ENCODE results near the gene CACNA1C. TPM values are rescaled to one million over a fixed set of nuclear protein-coding genes. Genes with fewer than 3 reads are reported as not detected.

CACNA1C gene
- total RNA-seq, 1 donor from 2014 or later, result 6.5 TPM

DNA sequence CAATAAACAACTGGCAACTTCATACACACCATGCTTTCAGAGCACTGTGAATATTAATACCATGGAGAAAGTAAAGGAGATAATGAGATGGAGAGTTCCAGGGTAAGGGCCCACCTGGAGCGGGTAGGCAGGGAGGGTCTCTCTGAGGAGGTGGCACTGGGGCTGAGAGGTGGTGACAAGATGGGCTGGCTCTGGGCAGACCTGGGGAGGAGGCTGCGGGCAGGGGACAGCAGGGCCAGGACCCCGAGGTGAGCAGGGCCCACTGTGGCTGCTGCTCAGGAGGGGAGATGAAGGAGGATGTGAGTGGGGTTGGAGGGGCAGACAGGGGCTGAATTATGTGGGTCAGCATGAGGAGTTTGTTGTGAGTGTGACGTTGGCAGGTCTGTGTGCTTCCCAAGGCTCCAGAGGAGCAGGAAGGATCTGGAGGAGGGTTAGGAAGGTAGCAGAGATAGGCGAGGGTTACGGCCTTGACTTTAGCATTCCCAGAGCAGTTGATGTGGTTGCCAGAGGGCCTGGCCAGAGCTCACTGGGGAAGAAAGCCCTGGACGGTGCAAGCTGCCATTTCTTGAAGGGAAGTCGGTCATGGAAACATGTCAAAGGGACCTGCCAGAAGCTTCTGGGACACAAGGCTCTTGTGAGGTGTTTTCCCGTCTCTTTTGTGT lies 88.2 kb downstream of the CACNA1C start:
- DNase-seq, result no peak

DNA sequence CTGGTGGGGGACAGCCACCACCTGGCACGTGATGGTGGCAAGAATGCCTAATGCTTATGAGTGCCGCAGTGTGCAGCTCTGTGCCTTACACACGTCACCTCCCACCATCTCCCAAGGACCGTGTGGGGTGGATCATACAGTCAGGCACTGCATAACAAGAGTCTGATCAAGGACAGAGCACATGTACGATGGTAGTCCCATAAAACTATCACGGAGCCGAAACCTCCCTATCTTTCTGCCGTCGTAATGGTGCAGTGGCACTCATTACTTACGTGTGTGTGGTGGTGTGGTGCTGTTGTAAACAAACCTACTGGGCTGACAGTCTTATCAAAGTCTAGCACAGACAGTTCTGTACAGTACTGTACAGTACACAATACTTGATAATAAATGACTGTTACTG lies 89.3 kb downstream of the CACNA1C start:
- no peak for DNase-seq

DNA sequence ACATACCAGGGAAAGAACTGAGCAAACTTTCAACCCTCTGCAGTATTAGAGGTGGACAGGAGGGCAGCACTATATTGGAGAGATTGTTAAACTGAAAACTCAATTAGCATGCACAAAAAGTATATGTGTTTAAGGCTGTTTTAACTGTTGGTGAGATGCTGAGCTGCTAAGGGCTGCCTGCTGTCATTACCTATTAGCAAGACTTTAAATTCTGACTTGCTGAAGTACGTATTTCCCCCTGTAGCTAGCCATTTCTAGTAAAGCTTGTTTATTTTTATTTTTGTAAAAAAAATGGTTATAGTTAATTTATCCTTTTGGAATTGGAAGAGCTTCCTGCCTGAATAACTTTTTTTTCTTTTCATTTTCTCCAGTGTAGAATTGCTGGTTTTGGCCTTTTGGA lies 92.2 kb downstream of the CACNA1C start:
- DNase-seq, result no peak

DNA sequence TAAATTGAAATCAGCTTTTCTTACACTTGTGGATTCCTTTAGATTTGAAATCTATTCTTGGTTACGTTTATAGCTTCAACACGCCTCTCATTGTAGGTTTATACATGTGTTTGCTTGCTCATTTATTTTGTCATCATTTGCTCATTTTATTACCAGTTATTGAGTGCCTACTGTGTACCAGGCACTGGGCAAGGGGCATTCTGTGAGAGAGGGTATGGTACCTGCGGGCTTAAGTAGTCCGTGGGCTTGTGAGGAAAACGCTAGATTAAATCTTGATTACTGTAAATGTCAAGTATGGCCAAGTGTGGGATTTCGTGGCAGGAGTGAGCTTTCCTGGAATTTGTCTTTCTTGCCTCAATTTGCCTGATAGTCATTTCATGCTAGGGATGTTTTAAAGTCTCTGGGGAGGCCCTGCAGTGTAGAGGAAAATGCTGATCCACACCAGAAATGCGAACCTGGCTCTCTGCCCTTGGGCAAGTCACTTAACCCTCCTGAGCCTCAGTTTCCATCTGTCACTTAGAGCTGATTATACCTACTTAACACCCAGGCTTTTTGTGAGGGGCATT lies 92.7 kb downstream of the CACNA1C start:
- no peak for DNase-seq

DNA sequence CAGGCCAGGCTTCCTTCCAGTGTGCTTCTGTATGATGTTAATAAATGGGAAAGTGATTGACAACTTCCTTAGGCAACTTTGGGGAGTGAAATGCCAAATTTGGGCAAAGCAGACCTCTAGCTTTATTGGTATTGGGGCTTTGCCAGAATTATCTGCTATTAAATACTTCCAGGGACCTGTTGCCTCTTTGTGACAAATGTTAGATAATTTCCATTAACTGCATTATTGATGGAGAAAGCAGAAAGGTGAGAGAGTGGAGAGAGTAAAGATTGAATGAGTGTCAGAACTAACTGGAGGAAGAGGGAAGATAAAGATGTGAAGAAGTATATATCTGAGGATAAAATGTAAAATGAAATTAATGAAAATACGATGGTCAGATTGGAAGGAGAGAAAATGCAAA lies 94.5 kb downstream of the CACNA1C start:
- DNase-seq, result no peak

DNA sequence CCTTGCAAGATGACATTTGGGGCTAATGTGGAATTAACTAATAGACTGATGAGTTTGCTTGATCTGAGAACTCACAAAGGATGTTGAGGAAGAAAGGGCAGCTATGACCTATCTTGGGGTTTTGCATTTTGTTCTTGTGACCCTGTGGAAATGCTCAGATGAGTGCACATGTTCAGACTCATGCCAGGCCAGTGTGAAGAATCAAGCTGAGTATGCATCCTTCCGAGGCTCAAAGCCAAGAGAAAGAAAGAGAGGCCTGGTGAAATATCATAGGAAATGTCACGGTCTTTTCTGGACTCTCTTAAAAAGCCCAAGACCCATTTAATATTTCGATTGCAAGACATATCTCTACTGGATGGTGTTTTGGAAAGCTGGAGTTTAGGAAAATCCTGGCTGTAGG lies 96.3 kb downstream of the CACNA1C start:
- no peak for DNase-seq

DNA sequence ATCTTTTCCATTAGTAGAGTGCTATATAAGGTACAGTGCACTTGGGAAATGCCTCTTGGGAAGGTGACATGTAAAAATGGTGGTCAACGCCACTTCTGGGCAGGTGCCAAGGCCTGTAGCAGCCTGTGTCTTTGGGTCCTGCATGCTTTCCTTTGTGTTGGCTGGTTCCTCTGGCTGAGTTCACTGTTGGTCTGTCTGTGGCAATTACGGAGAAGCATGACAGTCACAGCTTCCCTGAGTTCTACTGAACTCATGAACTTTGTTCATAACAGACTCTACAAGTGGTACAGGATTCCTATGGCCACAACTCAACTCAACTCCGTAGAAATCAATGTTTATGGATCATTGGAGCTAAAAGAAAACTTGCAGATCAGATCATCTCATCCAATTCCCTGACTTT lies 98.0 kb downstream of the CACNA1C start:
- no peak for DNase-seq

DNA sequence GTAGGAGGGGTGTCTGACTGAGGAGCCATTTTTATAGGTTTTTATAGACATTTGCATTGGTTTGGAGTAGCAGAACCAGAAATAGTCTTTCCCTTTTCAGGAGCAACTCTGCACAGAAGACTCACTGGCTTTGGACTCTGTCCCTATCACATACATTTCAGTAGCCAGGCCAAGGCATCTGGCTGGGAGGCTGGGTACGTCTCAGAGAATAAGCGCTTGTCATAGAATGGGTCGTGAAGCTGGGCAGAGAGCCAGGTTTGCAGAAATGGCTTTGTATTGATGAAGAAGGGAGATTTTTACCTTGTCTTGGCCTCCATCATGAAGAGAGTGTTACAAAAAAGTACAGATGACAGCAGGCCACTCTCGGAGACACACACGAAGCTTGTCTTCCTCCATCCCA lies 98.6 kb downstream of the CACNA1C start:
- DNase-seq, result no peak

DNA sequence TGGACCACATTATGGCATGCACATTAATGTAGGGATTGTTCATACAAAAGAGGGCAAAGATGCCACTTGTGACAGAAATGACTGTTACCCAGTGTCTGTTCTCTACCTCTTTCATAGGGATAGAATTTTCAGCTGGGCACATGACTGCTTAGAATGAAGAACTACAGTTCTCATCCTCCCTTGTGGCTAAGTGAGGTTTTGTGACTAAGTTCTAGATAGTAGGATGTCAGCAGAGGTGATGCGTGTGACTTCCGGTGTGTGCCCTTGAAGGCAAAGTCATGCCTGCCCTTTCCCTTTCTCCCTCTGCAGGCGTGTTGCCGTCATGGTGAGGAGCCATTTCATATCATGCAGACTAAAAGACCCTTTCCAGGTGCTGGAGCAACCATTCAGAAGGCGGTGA lies 99.3 kb downstream of the CACNA1C start:
- no peak for DNase-seq

DNA sequence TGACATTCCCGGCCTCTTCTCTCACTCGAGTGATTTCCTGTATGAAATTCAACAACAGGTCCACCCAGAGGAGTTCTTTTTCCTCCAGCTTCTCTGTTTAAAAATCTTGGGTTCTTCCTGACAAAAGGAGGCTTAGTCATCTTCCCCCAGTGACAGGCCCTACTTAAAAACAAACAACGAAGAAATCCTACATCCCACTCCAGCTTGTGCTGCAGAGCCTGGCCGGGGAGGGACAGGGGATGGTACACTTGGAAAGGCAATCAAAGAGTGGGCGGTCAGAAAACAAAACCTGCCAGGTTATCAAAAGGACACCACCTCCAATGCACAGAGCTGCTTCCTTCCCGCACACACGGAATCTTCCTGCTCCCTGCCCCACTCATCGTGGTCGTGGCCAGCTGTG lies 101.3 kb downstream of the CACNA1C start:
- DNase-seq, result peak; percentile 31

DNA sequence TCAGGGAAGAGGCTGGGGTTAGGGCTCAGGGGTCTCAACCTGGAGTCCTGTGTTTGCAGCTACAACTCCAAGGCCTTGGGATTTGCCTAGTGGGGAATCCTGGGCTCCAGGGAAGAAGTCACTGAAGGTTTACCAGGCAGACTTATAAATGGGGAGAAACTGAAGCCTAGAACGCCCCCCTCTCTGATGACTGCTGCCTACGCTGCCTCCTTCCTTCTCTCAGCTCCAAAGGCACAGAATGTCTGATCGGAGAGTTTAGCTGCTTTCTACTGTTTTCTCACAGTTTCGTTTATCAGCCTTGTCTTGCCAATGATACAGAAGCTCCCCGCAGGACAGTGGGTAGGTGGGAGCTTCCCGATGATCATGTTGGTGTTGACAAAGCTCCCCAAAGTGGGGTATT lies 101.7 kb downstream of the CACNA1C start:
- no peak for DNase-seq

DNA sequence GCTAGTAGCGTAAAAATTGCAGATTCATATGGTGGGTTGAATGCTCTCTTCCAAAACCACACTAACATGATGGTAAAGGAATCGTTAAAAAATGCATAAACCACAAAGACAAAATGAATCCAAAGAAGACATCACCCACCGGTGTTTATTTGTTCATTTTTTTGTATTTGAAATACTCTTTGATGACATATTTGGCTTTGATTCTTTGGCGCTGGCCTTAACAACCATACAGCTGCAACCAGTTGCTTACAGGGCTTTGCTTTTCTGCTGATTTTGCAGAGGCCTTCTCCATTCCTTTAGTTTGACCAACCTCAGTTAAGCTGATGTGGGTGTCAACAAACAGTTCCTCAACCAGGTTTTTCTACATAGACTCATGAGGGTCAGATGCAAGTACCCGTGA lies 103.5 kb downstream of the CACNA1C start:
- peak; percentile 32 for DNase-seq

DNA sequence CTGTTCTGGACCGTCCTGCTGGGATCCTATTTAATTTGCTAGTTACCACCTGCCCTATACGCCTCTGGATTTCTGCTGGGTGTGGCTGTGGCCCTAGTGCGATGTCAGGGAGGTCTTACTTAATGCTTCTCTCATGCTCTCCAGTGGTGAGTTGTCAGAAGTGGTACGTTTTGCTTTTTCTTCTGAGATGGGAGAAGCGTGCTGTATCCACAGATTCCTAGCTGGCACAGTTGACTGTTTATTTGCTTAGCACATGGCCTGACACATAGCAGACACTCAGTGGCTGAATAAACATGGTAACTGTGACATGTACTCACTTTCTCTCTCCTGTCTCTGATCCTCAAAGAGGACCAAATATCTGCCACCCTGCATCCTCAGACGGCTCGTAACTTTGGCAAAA lies 107.3 kb downstream of the CACNA1C start:
- peak; percentile 45 for DNase-seq

DNA sequence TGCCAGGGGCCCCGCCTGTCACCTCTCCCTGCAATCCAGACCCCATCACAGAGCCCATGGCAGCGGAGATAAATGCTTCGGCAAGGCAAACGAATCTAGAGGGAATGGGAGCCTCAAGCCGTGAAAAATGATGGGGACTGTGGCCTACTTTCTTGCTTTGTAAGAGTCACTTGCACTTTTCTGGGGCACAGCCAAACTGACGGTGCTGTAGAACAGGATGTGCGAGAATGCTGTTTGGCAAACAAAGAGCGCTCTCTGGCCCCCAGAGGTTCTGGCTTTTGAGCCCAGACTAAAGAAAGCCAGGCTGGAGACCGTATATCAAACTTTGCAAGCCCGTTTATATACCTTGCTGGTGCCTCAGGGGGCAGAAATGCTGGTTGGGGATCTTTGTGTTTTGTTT lies 108.7 kb downstream of the CACNA1C start:
- DNase-seq, result peak; percentile 39

DNA sequence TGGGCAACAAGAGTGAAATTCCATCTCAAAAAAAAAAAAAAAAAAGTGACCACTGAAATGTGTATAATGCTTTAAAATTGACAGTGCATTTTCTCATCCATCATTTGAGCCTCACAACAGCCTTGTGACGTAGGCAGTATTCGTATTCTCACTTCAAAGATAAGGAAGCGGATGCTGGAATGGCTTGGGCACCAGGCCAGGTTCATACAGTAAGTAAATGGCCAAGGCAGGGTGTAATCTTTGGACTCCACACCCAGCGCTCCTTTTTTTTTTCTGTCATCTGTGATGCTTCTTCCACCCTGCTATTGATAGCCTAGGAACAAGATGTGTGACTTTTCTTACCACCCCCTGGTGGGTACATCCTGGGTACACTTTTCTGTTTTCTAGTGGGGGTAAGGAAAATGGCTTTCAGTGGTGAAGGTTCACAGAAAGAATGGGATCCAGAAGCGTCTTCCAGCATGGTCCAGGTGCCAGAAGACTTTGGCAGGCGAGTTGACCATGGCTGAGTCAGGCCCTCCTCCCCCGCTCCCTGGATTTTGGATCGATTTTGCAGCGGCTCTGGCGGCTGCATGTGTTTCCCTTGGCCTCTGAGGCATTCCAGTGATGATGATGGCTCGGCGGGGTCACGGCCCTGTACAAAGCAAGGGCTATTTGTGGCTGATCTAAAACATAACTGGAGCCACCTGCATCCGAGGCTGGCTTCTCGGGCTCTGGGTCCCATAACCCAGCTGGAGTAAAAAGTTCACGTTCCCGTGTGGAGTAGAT lies 110.6 kb downstream of the CACNA1C start:
- DNase-seq, result peak; percentile 78

DNA sequence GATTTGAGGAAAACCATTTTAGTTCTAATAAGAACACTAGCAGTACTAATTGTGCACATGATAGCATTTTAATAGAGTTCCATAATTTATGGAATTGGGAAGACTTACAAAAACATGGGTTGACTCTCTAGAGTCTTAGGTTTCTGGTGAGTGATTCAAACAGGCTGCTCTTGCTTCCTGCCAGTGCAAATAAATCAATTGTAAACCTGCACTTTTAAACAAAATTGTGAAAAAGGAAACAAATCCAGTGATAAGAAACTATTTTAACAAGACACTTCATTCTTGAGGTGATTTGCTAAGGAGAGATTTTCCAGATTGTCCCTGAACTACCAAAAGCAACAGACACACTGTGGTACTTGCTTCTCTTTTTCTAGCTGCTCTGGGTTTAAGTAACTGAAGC lies 112.2 kb downstream of the CACNA1C start:
- DNase-seq, result no peak

DNA sequence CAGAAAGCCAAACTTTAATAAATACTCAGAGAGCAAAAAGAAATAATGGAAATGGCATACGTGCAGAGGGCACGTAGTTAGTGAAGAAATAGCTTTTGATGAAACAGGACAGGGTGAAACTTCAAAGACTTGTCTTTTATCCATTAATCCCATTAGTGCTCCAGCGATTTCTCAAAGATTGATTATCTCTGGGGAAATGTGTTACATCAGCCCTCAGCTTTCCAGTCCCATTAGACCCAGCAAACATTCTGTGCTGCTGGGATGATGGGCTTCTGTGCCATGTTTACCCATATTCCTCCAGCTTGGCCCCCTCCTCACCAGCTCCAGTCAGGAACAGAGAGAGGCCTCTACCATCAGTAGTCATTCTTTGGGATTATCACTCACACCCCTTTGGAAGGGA lies 113.1 kb downstream of the CACNA1C start:
- DNase-seq, result no peak

DNA sequence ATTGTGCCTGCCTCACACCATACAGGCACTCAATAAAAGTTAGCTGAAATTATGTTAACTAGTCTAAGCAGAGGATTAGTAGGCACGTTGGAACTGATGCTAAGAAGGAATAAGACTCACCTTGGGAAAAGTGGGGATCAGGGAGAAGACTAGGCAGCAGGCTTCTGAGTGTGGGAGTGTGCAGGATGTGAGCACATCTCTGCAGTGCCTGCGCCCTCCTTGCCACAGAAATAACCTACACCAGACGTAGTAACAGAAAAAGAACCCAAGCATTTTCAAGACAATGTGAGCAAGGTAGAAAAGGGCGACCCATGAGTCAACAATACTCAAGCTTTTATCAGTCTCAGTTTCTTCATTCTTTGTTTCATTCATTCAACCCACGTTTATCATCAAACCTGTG lies 113.9 kb downstream of the CACNA1C start:
- DNase-seq, result no peak

DNA sequence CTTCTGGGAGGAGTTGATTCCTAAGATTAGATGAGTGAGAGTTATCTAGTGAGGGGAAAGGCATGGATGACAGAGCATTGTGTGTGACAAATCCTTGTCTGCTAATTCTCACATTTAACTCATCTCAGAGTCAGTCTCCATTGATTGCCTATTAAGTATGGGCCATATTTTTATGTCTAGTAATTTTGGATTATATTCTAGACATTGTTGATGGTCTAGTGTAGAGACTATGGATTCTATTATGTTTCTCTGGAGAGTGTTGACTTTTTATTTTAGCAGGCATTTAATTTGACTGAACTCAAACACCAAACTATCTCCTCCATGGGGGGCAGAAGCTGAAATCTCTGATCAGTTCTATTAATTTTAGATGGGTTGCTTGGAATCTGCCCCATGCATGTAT lies 114.4 kb downstream of the CACNA1C start:
- no peak for DNase-seq

DNA sequence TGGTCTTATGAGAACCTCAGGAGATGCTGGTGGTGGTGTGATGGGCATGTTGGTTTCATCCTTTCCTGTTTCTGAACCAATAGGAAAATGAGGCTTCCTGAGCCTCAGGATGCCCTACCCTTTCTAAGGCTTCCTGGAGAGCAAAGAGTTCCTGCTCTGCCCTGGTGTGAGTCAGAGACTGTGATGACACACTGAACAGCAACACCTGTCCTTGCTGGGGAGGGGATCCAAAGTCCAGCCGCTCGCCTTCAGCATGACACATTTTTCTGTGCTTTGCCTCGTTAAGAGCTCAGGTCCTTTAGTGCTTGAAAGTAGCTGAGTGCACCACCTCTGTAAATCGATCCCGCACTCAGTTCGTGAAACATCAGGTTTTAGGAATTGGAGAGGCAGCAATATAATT lies 116.0 kb downstream of the CACNA1C start:
- no peak for DNase-seq

DNA sequence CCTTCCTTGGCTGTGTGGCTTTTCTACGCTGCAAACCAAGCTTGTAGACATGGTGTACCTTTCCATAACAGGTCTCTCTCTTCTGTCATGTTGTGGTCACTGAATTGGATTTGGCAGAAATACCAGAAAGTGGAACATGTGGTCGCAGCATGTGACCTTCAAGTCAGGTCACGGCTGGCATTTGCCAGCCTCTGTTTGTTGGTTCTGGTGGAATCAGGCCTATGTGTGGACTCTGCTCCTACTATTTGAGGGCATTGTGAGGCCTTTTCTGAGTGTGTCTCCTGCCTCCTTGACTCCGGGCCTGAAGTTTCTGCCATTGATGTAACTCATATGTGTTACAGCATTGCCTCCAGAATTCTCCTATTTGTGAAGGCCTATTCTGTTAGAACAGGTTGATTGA lies 116.7 kb downstream of the CACNA1C start:
- no peak for DNase-seq

DNA sequence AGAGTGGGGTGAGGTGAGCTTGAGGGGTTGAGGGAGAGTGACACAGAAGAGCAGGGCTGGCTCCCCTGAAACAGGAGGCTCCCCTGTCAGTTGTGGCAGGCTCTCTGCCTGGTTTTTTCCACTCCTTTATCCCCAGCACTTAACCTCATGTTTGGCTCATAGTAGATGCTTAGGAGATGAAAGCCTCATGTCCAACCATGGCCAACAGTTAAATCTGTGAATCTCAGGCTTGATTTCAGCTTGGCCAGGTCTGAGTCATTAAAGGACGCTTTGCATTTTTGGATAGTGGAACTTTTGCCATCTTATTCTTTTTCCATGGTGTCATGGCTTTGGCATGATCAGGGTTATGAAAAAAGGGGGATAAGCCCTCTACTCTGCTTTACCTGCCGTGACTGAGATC lies 117.2 kb downstream of the CACNA1C start:
- no peak for DNase-seq

DNA sequence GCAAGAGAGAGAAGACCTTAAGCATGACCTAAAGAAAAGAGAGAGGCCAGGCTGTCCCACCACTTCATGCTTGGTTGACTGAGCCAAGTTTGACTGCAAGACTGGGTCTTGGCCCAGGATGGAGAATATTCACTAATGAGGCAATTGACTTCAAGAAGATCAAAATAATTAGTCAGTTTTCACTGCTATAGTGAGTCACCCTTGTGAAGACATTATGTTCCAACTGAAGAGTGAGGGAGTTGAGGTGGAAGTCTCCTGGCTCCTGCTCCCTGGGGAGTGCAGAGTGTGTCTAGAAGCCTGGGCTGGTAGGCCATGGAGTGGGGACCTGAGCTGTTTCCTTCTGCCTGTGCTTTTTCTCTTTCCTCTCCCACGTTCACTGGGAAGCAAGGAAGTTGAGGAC lies 117.6 kb downstream of the CACNA1C start:
- DNase-seq, result no peak

Data from tongue (tissue), 2 donors.